GM20431 (cell line): ENCODE measurements around the gene HOXB6.

Experiments
- in situ Hi-C: fragments of 300-500 bp; cut with MseI, MboI; formaldehyde crosslinking; loops from one replicate; pipeline ENCODE4 v1.15.0; 2020; ENCODE audit warnings: low sequenced_read_pairs; ENCODE audit not compliant: unreplicated experiment

The HOXB6 gene

DNA sequence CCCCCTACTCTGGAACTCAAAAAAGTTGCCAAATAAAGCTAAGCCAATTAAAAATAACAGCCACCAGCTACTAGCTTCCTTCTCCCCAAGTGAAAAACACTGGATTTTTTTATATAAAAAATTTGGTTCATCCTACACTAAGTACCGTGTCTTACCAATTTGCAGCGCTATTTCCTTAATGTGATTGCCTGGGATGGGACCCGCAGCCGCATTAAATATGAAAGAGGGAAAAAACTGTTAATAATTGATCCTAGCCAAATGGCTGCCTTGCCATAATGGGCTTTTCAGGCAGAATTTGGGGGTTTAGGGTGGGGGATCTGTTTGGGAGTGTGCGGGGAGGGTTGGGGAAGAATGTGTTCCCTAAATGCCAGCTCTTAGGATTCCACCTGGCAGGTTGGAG lies 19.3 kb upstream of the HOXB6 start:
- in situ Hi-C loops = no loop called here

DNA sequence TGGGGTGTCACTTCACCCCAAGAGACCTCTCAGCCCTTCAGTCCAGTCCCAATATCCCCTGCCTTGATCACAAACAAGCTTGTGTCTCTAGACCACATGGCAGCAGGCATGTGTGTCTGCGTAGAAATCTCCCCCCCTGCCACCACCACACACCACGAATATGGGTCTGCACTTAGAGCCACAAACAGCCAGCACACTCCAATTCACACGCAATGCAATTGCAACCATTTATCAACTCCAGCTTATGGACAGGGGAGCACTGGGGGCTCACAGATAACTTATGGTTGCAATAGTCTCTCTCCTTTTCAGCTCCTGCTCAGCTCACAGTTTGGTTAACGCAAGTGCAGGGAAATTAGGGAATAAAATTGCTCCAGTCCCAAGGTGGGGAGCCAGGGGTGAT lies 18.8 kb upstream of the HOXB6 start:
- in situ Hi-C loops = no loop called here

DNA sequence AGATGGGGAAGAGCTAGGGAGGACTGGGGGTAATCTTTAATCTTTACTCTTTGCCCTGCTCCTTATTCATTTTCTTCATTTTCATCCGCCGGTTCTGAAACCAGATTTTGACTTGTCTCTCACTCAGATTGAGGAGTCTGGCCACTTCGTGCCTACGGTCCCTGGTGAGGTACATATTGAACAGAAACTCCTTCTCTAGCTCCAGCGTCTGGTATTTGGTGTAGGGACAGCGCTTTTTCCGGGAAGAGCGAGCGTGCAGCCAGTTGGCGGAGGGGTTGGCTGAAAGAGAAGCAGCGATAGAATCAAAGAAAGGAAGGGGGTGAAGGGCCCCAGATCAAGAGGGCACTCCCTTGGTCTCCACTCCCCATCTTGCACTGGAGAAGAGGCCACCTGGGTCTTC lies 18.1 kb upstream of the HOXB6 start:
- in situ Hi-C loops = no loop called here

DNA sequence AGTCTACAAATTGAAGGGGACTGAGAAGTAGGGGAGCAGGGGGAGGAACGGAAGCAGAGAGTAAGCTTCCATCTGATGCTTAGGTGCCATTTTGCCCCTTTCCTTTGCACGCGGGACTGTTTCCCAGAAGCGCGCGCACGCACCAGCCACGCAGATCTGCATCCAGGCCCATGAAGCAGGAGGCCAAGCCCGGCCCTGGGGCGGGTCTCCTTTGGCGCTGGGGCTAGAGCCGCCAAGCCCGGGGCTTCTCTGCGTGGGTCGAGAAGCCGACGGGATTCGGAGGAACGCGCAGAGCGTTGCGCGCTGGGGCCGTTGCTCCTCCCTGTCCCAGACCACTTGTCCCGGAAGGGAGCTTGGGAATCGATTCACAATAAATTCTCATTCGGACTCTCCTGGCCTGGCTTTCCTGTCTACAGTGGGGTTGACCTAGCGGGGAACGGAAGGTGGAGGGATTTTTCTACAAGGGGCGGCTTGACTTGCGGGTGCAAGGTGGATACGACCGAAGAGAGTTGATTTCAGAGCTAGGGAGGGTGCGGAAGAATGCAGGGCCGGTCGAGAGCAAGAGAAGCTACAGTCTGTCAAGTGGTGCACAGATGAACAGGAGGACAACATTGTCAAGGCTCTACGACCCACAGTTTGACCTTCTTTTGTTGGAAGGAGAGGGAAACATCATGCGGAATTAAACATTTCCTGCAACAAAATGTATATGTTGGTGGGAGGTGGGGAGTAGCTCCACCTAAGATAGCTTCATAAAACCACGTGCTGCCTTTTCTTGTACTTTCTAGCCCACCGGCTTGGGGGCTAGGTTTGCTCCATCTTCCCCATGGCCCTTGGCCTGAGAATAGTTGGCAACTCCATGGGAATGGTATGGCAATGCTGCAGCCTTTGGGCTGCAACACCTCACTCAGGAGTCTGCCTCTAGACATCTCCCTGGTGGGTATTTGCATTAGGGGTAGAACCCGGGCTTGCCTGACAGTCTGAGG lies 16.9 kb upstream of the HOXB6 start:
- in situ Hi-C loops = no loop called here

DNA sequence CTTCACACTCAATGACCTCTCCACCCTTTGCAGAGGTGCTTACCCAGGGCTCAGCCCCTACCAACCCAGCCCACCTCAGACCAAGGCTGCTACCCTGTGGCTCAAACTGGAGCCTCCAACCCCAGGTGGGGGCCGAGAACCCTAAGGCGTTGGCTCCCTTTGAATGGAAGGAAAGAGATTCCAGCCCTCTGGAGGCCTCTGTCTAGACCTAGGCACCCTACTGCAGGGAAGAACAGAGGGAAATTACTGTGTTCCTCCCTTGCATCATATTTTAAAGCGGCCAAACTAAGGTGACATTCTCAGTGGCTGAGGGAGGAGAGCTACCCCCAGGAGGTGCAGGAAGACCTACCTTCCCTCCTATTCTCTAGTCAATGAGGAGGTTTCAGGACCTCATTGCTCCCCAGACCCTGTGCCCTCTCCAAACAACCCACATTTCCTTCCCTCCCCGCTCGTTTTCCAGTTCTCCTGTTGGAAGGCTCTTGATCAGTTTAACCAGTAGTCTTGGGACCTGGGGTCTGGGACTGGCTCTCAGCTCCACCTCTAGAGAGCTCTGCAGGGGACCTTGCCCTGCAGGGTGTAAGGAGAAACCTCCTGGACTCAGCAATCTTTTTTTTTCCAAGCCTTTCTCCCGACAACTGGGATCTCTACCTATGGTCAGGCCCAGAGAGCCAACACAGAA lies 15.8 kb upstream of the HOXB6 start:
- in situ Hi-C loops = no loop called here

DNA sequence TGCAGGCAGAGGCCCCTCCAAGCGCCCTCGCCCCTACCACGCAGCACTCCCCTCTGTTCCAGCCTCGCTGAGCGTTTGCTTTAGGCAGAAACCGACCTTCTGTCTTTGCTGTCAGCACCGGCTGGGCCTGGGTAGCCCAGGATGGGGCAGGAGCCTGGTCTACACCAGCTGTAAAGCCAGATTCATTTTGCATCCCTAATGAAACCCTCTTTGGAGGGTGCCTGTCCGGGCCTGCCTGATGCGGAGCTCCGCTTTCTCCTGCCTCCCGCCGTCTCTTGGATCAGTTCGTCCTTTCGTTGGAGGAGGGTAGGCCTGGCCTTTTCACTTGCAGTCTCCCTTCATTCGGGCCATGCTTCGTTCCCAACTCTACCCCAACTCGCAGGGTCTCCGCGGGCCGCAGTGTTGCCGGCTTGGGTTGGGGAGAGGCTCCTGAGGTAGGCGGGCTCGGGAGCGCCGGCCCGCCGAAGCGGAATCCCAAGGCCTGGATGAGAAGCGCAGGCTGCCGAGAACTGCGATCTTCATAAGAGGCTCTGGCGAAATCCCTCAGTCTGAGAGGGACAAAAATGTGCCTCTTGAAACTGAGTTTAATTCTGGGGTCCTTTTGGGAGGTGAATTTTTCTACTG lies 15.2 kb upstream of the HOXB6 start:
- in situ Hi-C loops = no loop called here

DNA sequence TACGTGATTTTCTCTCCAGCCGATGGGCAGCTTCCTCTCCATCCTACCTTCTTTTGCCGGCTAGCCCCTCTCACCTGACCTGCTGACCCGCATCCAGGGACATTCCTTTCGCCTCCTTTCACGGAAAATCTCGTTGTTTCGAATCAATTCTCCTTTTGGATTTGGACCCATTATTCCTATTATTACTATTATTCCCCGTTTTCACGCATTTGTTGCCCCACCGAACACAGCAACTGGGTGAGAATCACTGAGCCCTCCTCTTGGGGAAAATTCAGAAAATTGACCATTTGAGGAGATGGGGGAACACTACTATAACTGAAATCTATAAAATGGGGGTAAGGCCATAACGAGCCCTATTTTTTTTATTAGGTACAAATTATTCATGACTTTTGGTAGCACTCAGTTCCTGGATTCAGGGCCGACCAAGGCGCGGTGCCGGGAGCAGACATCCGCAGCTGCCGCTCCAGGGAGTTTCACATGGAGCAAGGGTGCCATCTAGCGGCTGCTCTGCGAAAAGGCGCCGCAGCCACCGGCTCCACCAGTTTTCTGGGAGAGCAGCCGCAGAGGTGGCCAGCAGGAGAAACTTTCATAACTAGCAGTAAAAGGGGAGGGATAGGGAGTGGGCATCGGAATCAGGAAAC lies 13.6 kb upstream of the HOXB6 start:
- in situ Hi-C loops = no loop called here

DNA sequence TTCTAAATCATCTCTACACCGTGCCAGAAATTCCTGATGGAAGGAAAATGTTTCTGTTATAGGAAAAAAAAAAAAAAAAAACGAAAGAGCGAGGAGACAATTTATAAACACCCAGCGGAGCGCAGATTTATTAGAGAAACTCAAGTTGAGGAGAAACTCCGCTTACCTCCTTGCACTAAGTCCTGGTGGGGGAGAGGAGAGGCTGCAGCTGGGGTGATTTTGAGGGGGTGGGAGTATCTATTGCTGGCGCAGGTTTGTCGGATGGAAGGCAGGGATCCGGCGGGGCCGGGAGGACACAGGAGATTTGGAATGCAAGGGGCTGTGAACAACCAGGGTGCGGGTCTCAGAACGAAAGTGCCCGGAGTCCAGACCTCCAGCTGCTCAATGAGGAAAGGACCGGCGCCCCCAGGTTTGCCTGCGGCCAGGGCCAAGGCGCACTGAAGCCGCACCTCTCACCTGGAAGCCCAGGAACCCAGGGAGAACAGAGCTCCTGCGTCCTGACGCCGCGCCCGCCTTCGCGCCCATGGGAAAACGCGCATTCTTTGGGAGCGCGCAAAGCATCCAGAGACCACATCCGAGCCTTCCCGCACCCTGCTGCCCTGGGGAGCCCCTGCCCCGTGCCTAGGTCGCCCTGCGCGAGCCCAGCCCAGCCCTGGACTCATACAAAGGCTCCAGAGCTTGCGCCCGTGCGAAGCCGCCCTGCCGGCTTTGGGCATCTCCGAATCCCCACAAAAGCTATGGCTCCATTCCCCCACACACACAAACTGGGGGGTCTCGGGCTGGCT lies 12.9 kb upstream of the HOXB6 start:
- in situ Hi-C loops = no loop called here

DNA sequence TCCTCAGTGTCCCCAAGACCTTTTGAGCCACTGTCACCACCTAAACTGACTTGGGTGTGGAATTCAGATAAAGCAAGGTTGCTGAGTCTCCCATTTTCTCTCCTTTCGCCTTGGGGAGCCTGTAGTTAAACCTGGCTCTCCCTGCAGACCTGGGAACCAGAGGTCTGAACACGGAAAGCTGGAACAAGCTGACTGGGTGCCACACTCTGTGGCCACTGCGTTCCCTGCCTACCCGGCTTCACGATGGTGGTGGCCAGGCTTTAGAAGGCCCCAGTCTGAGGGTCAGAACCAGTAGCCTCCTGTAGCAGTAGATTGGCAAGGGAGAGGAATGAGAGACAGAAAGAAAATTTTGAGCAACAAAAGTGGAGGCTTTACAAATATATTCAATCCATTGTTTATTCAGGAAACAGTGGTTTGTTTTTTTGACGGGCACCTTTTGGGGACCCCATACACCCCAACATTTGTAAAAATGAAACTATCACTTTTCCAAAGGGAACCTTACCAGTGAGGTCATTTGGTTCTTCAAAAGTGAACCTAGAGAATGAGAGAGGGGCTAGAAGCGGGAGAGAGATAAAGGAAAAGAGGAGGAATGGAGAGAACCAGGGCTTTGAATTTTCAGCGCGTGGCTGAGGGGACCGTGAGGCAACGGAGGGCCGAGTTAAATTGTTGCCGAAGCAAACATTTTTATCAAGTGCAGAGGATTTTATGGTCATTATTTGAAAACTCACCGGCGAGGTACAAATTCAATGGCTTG lies 12.1 kb upstream of the HOXB6 start:
- in situ Hi-C loops = no loop called here

DNA sequence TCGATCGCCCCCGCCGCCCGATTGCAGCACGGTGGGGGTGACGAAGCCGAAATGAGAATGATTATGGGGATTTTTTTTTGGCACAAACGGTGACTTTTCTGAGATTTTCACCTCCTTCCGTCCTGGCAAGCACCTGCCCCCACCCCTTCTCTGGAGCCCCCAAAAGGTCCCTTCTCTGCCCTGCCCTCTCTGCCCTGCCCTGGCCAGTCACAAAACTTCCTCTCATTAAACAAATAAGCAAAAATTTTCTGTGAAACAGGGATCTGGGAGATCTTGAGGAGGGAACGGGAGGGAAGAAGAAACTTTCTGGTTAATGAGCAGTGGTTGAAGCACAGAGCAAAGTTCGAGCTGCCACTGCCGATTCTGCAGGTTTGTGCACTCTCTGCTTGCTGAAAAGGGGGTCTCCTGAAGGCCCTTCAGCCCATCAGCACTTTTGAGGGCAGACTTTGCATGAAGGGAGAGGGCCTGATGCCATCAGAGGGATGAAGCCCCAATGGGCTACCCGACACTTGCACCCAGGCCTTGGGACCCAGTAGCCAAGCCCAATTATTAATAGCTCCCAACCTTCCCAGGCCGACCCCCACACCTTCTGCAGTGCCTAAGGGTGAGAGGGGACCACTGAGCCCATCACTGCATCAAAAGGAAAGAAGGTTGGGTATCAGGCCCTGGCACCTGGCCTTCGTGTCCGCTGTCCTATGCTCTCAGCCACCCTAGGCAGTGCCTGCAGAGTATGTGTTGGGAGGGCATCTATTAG lies 11.4 kb upstream of the HOXB6 start:
- in situ Hi-C loops = no loop called here

DNA sequence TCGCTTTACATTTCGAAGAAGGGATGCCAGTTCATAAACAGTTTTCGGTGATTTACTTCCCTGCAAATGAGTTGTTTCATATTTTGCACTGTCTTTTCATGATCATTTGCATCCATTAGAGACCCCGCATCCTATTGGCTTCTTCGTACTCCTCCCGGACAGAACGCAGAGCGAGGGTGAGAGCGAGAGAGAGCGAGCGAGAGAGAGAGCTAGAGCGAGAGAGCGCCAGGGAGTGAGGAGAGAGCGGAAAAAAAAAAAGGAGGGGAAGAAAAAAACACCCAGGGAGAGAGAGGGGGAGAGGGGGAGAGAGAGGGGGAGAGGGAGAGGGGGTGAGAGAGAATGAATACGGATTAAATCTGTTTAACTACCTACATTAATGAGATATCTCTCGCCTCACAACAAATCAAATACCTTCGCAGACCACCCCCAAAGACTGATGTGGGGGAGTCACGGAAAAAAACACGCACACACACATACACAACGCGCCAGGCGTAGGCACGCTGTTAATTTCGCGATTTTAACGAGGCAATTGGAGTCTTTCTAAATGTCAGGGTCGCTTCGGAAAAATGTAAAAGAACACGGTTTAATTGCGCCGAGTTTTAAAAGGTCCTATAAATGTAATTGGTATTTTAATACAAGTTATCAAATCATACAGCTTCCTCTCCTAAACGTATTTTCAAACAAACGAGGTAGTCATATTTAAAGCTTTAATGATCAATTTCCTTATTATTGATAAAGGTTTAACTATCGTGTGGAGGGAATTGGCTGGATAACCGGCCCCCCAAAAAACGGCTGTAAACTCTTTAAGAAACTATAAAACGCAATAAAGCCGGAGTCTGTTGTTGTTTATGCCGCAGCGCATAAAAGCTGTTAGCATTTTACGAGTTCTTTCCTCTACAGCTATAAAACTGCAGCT lies 10.5 kb upstream of the HOXB6 start, which contains the start of gene HOXB8:
Gene HOXB8 (minus strand): TSS at position 246 of the 916 bp plus-strand sequence. CDS start 588 bp downstream, outside the sequence.
- in situ Hi-C loops = no loop called here

DNA sequence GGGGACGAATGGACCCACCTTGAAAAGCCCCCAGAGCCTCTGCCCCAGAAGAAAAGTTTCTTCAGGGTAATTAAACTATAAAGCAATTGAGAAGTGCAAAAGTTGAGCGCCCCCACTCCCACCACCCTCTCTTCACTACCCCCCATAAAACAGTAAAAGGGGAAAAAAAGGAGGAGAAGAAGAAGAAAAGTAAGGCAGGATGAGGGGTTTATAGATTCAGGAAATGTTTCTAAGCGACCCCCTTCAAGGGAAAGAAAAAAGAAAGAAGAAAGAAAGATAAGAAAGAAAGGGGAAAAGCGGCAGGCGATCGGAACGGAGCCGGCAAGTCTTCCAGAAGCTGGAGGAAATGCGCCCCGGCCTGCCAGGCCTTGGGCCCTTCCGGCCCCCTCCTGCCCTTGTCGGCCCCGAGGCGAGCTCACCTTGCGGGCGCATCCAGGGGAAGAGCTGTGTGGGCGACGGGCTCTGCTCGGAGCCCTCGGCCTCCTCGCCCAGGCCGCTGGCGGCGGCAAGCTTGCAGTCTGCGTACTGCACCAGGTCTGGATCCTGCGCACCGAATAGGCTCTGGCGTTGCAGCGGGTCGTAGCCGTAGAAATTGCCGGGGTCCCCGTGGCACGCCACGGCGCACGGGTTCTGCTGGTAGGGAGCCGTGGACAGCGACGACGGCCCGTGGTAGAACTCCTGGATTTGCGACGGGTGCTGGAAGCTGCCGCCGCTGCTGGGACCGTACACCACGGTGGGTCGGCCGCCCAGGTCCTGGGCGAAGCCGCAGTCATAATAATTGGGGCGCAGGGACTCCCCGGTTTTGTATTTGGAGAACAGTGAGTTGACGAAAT lies 9.3 kb upstream of the HOXB6 start:
- in situ Hi-C loops = no loop called here

DNA sequence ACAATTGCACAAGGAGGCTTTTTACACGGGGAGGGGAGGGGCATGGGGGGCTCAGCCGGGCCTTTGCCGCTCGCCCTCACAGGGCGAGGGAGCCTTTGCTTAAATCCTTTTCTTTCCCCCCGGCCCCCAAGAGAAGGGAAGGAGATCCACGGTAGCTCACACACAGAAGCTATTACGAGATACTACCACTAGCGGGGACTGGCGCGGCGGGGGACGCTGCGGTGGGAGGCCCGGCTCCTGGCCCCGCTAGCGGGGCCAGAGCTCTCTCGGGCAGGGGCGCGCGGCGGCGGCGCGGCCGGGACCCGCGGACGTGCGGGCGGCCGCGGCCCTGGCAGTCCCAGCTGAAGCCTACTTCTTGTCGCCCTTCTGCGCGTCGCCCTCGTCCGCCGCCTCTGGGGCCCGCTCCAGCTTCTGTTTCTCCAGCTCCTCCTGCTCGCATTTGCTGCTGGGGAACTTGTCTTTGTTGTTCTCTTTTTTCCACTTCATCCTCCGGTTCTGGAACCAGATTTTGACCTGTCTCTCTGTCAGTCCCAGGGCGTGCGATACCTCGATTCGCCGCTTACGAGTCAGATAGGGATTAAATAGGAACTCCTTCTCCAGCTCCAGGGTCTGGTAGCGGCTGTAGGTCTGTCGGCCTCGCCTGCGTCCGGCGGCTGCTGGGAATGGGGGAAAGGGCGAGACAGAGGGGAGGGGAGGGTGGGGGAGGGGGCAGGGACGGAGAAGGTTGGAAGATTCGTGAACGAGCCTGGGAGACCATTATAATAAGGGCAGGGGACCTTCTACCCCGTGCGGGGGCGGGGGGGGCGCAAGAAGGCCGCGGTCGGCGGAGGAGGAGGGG lies 8.3 kb upstream of the HOXB6 start:
- in situ Hi-C loops = no loop called here

DNA sequence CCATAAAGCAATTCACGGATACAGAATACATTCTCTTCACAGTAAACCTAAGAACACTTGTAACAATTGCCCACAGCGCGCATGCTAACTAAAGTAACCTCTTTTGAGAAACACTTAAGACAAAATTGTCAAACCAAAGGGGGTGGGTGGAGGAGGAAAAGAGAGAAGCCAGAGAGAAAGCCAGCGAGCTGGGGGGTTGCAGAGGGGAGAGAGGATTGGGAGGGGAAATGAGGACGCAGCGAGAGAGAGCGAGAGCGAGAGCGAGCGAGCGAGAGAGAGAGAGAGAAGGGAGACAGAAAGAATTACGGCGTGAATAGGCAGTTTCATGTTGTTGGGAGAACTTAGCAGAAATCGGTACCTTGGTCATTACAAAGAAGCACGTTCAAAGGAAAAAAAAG lies 7.7 kb upstream of the HOXB6 start:
- in situ Hi-C loops = no loop called here

DNA sequence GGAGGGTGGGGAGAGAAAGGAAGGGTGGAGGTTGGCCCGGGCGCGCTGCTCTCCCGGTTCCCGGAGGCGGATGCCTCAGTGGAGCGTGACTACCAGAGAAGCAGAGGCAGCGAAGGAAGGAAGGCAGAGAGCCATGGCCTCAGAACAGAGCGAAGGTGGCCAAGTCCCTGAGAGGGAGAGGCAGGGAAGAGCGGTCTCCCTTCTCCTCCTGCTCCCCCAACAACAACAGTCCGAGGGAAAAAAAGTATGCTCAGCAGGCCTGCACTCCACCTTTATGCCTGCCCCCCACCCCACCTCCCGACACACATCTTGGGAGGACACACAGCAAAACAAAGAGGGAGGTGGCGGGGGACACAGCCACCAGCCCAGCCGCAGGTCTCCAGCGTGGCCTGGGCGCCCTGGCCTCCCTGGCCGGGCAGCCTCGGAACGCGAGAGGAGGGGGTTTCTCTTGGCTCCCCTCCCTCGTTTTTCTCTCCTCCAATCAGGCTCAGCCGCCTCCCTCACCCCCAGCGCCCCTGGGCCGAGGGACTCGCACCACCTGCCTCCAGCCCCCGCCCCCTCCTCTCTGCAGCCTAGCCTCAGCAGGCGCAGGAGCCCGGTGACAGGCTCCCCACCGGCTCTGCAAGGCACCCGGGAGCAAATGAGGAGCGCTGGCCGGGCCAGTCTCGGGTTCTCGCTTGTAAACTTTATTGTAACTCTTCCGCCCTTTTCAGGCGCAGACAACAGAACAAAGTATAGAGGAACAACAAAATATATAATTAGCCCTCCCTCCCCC lies 7.1 kb upstream of the HOXB6 start:
- in situ Hi-C loops = no loop called here
